Esophagus squamous epithelium (tissue), 4 donors: Measurements from ENCODE around the gene ATAD2B.

Experiments
- CTCF ChIP-seq, 6 experiments: fragments of 450-650 bp in 4 of 6; fragments of 200-600 bp in 2 of 6; sonication (generic) in 2 of 6; IDR thresholded peaks; one replicate each; pipeline ENCODE4 v1.5.1; 2016 to 2019; ENCODE audit warnings: antibody characterized with exemption in 6 of 6, mild to moderate bottlenecking in 4 of 6, moderate library complexity in 4 of 6
- POLR2A ChIP-seq, 4 donors: fragments of 450-650 bp; IDR thresholded peaks; one replicate each; pipeline ENCODE4 v1.6.1; 2017; ENCODE audit warnings: antibody characterized with exemption in 4 of 4, mild to moderate bottlenecking in 4 of 4, moderate library complexity in 3 of 4

GRCh38 chr2:23940718-23941620 lies 14.0 kb upstream of the ATAD2B start:
- TF ChIP-seq POLR2A (IDR thresholded peaks at IDR 0.05) (no peak), CTCF (IDR thresholded peaks at IDR 0.05) (no peak)
